Thyroid gland (tissue), 4 donors: ENCODE results near the gene ATP6AP1.

Source experiments
- POLR2A ChIP-seq, 2 donors: fragments of 450-650 bp; IDR thresholded peaks; one replicate each; pipeline ENCODE4 v1.6.1; 2017; ENCODE audit warnings: antibody characterized with exemption in 2 of 2, mild to moderate bottlenecking in 2 of 2, moderate library complexity in 1 of 2
- TF ChIP-seq, protein P1 (sequence below), 6 experiments: fragments of 200-600 bp in 3 of 6; fragments of 450-650 bp in 3 of 6; sonication (generic) in 3 of 6; IDR thresholded peaks; one replicate each; pipeline ENCODE4 v1.5.1; 2016 to 2019; ENCODE audit warnings: antibody characterized with exemption in 6 of 6, mild to moderate bottlenecking in 2 of 6, inconsistent platforms in 1 of 6, moderate library complexity in 1 of 6

- TF ChIP-seq, protein P1, sequence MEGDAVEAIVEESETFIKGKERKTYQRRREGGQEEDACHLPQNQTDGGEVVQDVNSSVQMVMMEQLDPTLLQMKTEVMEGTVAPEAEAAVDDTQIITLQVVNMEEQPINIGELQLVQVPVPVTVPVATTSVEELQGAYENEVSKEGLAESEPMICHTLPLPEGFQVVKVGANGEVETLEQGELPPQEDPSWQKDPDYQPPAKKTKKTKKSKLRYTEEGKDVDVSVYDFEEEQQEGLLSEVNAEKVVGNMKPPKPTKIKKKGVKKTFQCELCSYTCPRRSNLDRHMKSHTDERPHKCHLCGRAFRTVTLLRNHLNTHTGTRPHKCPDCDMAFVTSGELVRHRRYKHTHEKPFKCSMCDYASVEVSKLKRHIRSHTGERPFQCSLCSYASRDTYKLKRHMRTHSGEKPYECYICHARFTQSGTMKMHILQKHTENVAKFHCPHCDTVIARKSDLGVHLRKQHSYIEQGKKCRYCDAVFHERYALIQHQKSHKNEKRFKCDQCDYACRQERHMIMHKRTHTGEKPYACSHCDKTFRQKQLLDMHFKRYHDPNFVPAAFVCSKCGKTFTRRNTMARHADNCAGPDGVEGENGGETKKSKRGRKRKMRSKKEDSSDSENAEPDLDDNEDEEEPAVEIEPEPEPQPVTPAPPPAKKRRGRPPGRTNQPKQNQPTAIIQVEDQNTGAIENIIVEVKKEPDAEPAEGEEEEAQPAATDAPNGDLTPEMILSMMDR (IDR thresholded peaks at IDR 0.05): no peak
- TF ChIP-seq POLR2A (IDR thresholded peaks at IDR 0.05): no peak
Observed at GRCh38 chrX:154481195-154481594, 52.7 kb downstream of the ATP6AP1 start.
